22Rv1 (cell line): Measurements from ENCODE around the gene OTUD1.

Experiments
- H3K27ac ChIP-seq: fragments of 450-650 bp; 2 replicates; pipeline ENCODE4 v1.5.1; 2017
- CTCF ChIP-seq: fragments of 450-650 bp; IDR thresholded peaks from 2 replicates; pipeline ENCODE4 v1.5.1; 2017; ENCODE audit warnings: mild to moderate bottlenecking
- ZFX ChIP-seq: fragments of 450-650 bp; IDR thresholded peaks from 2 replicates; pipeline ENCODE4 v1.6.1; 2017; ENCODE audit warnings: antibody characterized with exemption, borderline replicate concordance

Gene OTUD1

GRCh38 chr10:23413629-23414089 is 25.2 kb upstream of the OTUD1 start:
- TF ChIP-seq ZFX: no peak
- TF ChIP-seq CTCF: no peak
- no peak overlapping the region for H3K27ac ChIP-seq

GRCh38 chr10:23414658-23415057 is 24.2 kb upstream of the OTUD1 start:
- no peak overlapping the region for H3K27ac ChIP-seq
- TF ChIP-seq ZFX: no peak

GRCh38 chr10:23417254-23417653 is 21.6 kb upstream of the OTUD1 start:
- no peak overlapping the region for H3K27ac ChIP-seq

GRCh38 chr10:23418051-23418681 is 20.7 kb upstream of the OTUD1 start:
- no peak overlapping the region for H3K27ac ChIP-seq

More at GRCh38 chr10:23417254-23417653, 21.6 kb upstream of the OTUD1 start:
- TF ChIP-seq CTCF (no peak), ZFX (no peak)

GRCh38 chr10:23419201-23419600 is 19.7 kb upstream of the OTUD1 start:
- no peak overlapping the region for H3K27ac ChIP-seq
- TF ChIP-seq CTCF: no peak
- no peak for TF ChIP-seq ZFX

More at GRCh38 chr10:23418051-23418681, 20.7 kb upstream of the OTUD1 start:
- TF ChIP-seq ZFX (no peak), CTCF (no peak)

- TF ChIP-seq CTCF (no peak), ZFX (no peak)
- H3K27ac ChIP-seq: no peak overlapping the region
Observed at GRCh38 chr10:23419655-23420329, 19.1 kb upstream of the OTUD1 start.

GRCh38 chr10:23421397-23421796 is 17.5 kb upstream of the OTUD1 start:
- TF ChIP-seq ZFX (no peak), CTCF (no peak)
- H3K27ac ChIP-seq: no peak overlapping the region
